CD4-positive, alpha-beta T cell (primary cell): ENCODE measurements around the gene REV3L. TPM values are rescaled to one million over a fixed set of nuclear protein-coding genes. Genes with fewer than 3 reads are reported as not detected.

Experiments used
- ATAC-seq: fragments of 200-7000 bp; cut with Tn5 transposase; one replicate; pipeline ENCODE4 v1.10.0; 2022; ENCODE audit warnings: mild to moderate bottlenecking; ENCODE audit not compliant: poor library complexity
- CTCF ChIA-PET: fragments of 350-600 bp; sonication (Branson Sonifier 250); formaldehyde crosslinking; loops from one replicate; lab custom pipeline; 2021; ENCODE audit warnings: antibody characterized with exemption, inconsistent platforms; lab: Charles Lee
- POLR2A ChIA-PET: fragments of 350-600 bp; sonication (Branson Sonifier 250); formaldehyde crosslinking; loops from one replicate; lab custom pipeline; 2021; ENCODE audit warnings: antibody characterized with exemption, inconsistent platforms; lab: Charles Lee
- DNase-seq, 14 experiments: peaks; one replicate each; pipeline ENCODE4 v3.0.0-alpha.2; 2013 to 2020; ENCODE audit warnings: mixed read lengths in 2 of 14
- H3K27ac ChIP-seq, 2 donors: one replicate each; pipeline versions ENCODE4 v1.5.1 to v1.7.0; 2013; ENCODE audit warnings: low read length in 2 of 2, low read depth in 1 of 2, mild to moderate bottlenecking in 1 of 2
- H3K27me3 ChIP-seq, 2 experiments: 1 replicate in 1 of 2; 2 replicates in 1 of 2; pipeline versions ENCODE4 v1.6.1 to v1.7.0; 2013; ENCODE audit warnings: low read length in 2 of 2, control low read depth in 1 of 2, mild to moderate bottlenecking in 1 of 2, moderate library complexity in 1 of 2; ENCODE audit not compliant: insufficient read depth in 2 of 2, control insufficient read depth in 1 of 2
- H3K36me3 ChIP-seq: one replicate; pipeline ENCODE4 v1.6.1; 2013; ENCODE audit warnings: low read length, control low read depth; ENCODE audit not compliant: insufficient read depth
- H3K4me1 ChIP-seq: one replicate; pipeline ENCODE4 v1.6.1; 2013; ENCODE audit warnings: low read length, control low read depth; ENCODE audit not compliant: insufficient read depth
- H3K4me3 ChIP-seq: one replicate; pipeline ENCODE4 v1.5.1; 2013; ENCODE audit warnings: mild to moderate bottlenecking, low read length, moderate library complexity
- H3K9me3 ChIP-seq, 2 experiments: 1 replicate in 1 of 2; 2 replicates in 1 of 2; pipeline versions ENCODE4 v1.6.1 to v1.7.0; 2013; ENCODE audit warnings: low read length in 2 of 2, mild to moderate bottlenecking in 2 of 2, control low read depth in 1 of 2, moderate library complexity in 1 of 2; ENCODE audit not compliant: control insufficient read depth in 1 of 2, insufficient read depth in 1 of 2
- H3K27ac Mint-ChIP-seq: one replicate; pipeline ENCODE4 v1.8.0; 2020; ENCODE audit warnings: mixed read lengths
- H3K27me3 Mint-ChIP-seq: one replicate; pipeline ENCODE4 v1.8.0; 2021; ENCODE audit warnings: mixed read lengths
- H3K36me3 Mint-ChIP-seq: one replicate; pipeline ENCODE4 v1.8.0; 2021; ENCODE audit warnings: low read depth, mixed read lengths
- H3K4me1 Mint-ChIP-seq: one replicate; pipeline ENCODE4 v1.8.0; 2021; ENCODE audit warnings: low read depth, mixed read lengths
- H3K4me3 Mint-ChIP-seq: one replicate; pipeline ENCODE4 v1.8.0; 2020; ENCODE audit warnings: mild to moderate bottlenecking, mixed read lengths
- H3K9me3 Mint-ChIP-seq: one replicate; pipeline ENCODE4 v1.8.0; 2020; ENCODE audit warnings: mixed read lengths
- CTCF ChIP-seq: fragments of 200-600 bp; IDR thresholded peaks from one replicate; pipeline ENCODE4 v1.8.0; 2022; ENCODE audit warnings: antibody characterized with exemption, mild to moderate bottlenecking
- intact Hi-C, 2 experiments: fragments of 100-400 bp; cut with DNase I in 1 of 2; cut with micrococcal nuclease in 1 of 2; formaldehyde crosslinking; loops; one replicate each; pipeline versions ENCODE4 v1.15.1 to v1.9.0; 2023 to 2025; cut with DNase I, micrococcal nuclease
- total RNA-seq, 174 experiments: library from RNA in 2 of 174; stranded (reverse) in 2 of 174; gene quantifications; one replicate each; pipeline ENCODE4 v1.2.3 and lab custom pipeline; 2021 to 2026

The REV3L gene
- total RNA-seq, 2 experiments from 2014 or later: 17.0 to 20.6 TPM

DNA sequence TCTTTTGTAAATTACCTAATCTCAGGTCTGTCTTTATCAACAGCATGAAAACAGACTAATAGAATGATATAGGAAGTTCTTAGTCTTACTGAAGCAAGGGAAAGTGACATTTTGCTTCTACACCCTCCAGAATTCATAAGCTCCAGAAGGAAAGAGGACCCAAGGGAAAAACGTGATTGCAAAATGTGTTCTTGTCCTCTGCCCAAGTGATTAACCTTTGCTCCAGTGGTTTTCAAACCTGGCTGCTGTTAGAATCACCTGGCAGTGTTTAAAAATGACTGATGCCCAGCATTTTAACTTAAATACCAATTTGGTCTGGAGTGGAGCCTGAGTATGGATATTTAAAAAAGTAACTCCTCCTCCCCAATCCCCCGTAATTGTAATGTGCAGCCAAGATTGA lies 204.3 kb downstream of the REV3L start:
- peaks cover 6% of the 10 kb centered on the region for H3K4me1 Mint-ChIP-seq
- H3K27me3 Mint-ChIP-seq: no peaks in the 10 kb centered on the region
- Histone ChIP-seq H3K9me3 (peaks cover 12 to 13% of the 10 kb centered on the region in 2 experiments), H3K27ac (no peak overlapping the region), H3K4me3 (no peak overlapping the region), H3K36me3 (peaks cover 56% of the 10 kb centered on the region), H3K27me3 (no peaks in the 10 kb centered on the region), H3K4me1 (no peaks in the 10 kb centered on the region)
- CTCF ChIA-PET: no interaction called here
- DNase-seq (no peak), ATAC-seq (no peak)
- POLR2A ChIA-PET: no interaction called here
- intact Hi-C loops: no loop called here
- no peak overlapping the region for H3K27ac Mint-ChIP-seq
- TF ChIP-seq CTCF: no peak
- peaks cover 92% of the 10 kb centered on the region for H3K36me3 Mint-ChIP-seq
- H3K9me3 Mint-ChIP-seq: peaks cover 10% of the 10 kb centered on the region
- H3K4me3 Mint-ChIP-seq: no peak overlapping the region

DNA sequence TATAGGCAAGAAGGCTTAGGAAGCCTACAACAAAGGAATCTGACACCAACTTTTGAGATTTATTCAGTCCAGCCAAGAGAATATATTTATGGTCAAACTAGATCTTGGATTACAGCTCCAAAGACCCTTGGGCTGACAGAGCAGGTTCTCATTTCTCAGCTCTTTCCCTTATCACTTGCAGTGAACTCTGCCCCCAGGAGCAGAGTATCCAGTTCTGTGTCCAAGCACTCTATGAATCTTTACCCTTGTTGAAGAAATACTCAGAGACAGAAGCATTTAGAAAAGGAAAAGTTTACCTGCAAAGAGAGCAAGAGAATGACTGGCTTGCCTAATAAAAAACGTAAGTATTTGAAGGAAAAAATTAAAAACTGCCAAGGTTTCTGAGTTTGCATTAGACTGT lies 205.2 kb downstream of the REV3L start:
- intact Hi-C loops: no loop called here
- ChIA-PET POLR2A (no interaction called here), CTCF (no interaction called here)

DNA sequence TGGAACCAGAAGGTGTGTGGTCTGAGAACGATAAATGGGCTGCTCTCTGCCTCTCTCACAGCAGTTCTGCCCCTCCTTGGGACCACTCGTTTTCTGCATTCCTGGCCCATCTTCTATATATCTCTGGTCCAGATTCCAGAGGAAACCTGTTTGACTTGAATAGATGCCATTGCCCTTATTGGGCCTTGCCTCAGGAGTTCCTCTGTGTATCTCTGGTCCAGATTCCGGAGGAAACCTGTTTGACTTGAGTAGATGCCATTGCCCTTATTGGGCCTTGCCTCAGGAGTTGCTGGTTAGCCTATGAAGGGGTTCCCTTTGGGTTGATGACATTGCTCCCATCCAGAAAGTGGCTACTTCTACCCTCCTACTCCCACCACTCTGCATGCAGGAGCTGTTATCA lies 206.3 kb downstream of the REV3L start:
- Histone ChIP-seq H3K4me3 (no peak overlapping the region), H3K27me3 (no peaks in the 10 kb centered on the region), H3K9me3 (peaks cover 19 to 22% of the 10 kb centered on the region in 2 experiments), H3K36me3 (peaks cover 59% of the 10 kb centered on the region), H3K27ac (no peak overlapping the region), H3K4me1 (no peaks in the 10 kb centered on the region)
- Mint-ChIP-seq H3K36me3 (peaks cover 92% of the 10 kb centered on the region), H3K4me3 (no peak overlapping the region), H3K27me3 (no peaks in the 10 kb centered on the region), H3K4me1 (peaks cover under 1% of the 10 kb centered on the region), H3K9me3 (peaks cover 14% of the 10 kb centered on the region), H3K27ac (no peak overlapping the region)
- ATAC-seq (no peak), DNase-seq (no peak)
- intact Hi-C loops: no loop called here
- POLR2A ChIA-PET: no interaction called here
- CTCF ChIA-PET: no interaction called here
- no peak for TF ChIP-seq CTCF

More for the DNA sequence above, 205.2 kb downstream of the REV3L start:
- no peak for DNase-seq
- Mint-ChIP-seq H3K27ac (no peak overlapping the region), H3K4me1 (peaks cover 6% of the 10 kb centered on the region), H3K36me3 (peaks cover 94% of the 10 kb centered on the region), H3K4me3 (no peak overlapping the region), H3K9me3 (peaks cover 14% of the 10 kb centered on the region), H3K27me3 (no peaks in the 10 kb centered on the region)
- no peaks in the 10 kb centered on the region for H3K27me3 ChIP-seq
- no peak for TF ChIP-seq CTCF
- peaks cover 59% of the 10 kb centered on the region for H3K36me3 ChIP-seq
- H3K4me3 ChIP-seq: no peak overlapping the region
- H3K4me1 ChIP-seq: no peaks in the 10 kb centered on the region
- H3K27ac ChIP-seq: no peak overlapping the region
- H3K9me3 ChIP-seq: peaks cover 18 to 22% of the 10 kb centered on the region in 2 experiments
- ATAC-seq: no peak
